Measurements from ENCODE around the gene STPG1. TPM values are rescaled to one million over a fixed set of nuclear protein-coding genes. Genes with fewer than 3 reads are reported as not detected.

STPG1 gene
- total and polyA plus RNA-seq, 4 donors: 2.1 to 5.7 (median 3.7) TPM

- Histone ChIP-seq H3K36me3 (ENCODE audit: control insufficient read depth in 1 of 2, insufficient read depth in 2 of 2, low read length in 1 of 2) (peaks cover 0 to 3% of the 10 kb centered on the region in 2 donors), H3K4me1 (ENCODE audit: control insufficient read depth in 1 of 2, insufficient read depth in 2 of 2, low read length in 2 of 2) (no peaks in the 10 kb centered on the region), H3K4me3 (ENCODE audit: low read length in 2 of 2) (no peak overlapping the region), H3K27ac (ENCODE audit: low read depth in 1 of 2, low read length in 2 of 2) (no peak overlapping the region), H3K27me3 (ENCODE audit: control insufficient read depth in 1 of 2, insufficient read depth in 2 of 2, low read length in 1 of 2) (no peaks in the 10 kb centered on the region), H3K9me3 (ENCODE audit: control insufficient read depth, low read length) (no peaks in the 10 kb centered on the region)
- 97 to 99% methylated on average over 3 of the region's 3 CpGs for WGBS, 2 donors
- ATAC-seq (ENCODE audit: low FRiP score) (no peak), DNase-seq (no peak)
- intact Hi-C loops (cut with DNase I): no loop called here
Measured at GRCh38 chr1:24361811-24362210, 51.8 kb downstream of the STPG1 start.

GRCh38 chr1:24360681-24361080 is 52.9 kb downstream of the STPG1 start:
- 98% methylated on average over 10 of the region's 10 CpGs for WGBS, 2 donors
- Histone ChIP-seq H3K36me3 (ENCODE audit: control insufficient read depth in 1 of 2, insufficient read depth in 2 of 2, low read length in 1 of 2) (peaks cover 0 to 3% of the 10 kb centered on the region in 2 donors), H3K27ac (ENCODE audit: low read depth in 1 of 2, low read length in 2 of 2) (no peak overlapping the region), H3K4me3 (ENCODE audit: low read length in 2 of 2) (no peak overlapping the region), H3K9me3 (ENCODE audit: control insufficient read depth, low read length) (no peaks in the 10 kb centered on the region), H3K27me3 (ENCODE audit: control insufficient read depth in 1 of 2, insufficient read depth in 2 of 2, low read length in 1 of 2) (no peaks in the 10 kb centered on the region), H3K4me1 (ENCODE audit: control insufficient read depth in 1 of 2, insufficient read depth in 2 of 2, low read length in 2 of 2) (no peaks in the 10 kb centered on the region)
- ATAC-seq (ENCODE audit: low FRiP score): no peak
- intact Hi-C loops (cut with DNase I): no loop called here
- no peak for DNase-seq

GRCh38 chr1:24357038-24357437 is 56.5 kb downstream of the STPG1 start:
- WGBS, 2 donors: 94 to 95% methylated on average over 7 of the region's 7 CpGs
- intact Hi-C loops (cut with DNase I): no loop called here

GRCh38 chr1:24355466-24355865 is 58.1 kb downstream of the STPG1 start:
- H3K27me3 ChIP-seq (ENCODE audit: control insufficient read depth in 1 of 2, insufficient read depth in 2 of 2, low read length in 1 of 2): no peaks in the 10 kb centered on the region
- H3K4me3 ChIP-seq (ENCODE audit: low read length in 2 of 2): no peak overlapping the region
- intact Hi-C loops (cut with DNase I): no loop called here
- no peaks in the 10 kb centered on the region for H3K9me3 ChIP-seq (ENCODE audit: control insufficient read depth, low read length)
- H3K27ac ChIP-seq (ENCODE audit: low read depth in 1 of 2, low read length in 2 of 2): no peak overlapping the region
- peaks cover 0 to 3% of the 10 kb centered on the region in 2 donors for H3K36me3 ChIP-seq (ENCODE audit: control insufficient read depth in 1 of 2, insufficient read depth in 2 of 2, low read length in 1 of 2)
- 56 to 65% methylated on average over 3 of the region's 3 CpGs for WGBS, 2 donors
- DNase-seq (no peak), ATAC-seq (ENCODE audit: low FRiP score) (no peak)
- H3K4me1 ChIP-seq (ENCODE audit: control insufficient read depth in 1 of 2, insufficient read depth in 2 of 2, low read length in 2 of 2): no peaks in the 10 kb centered on the region

More at GRCh38 chr1:24357038-24357437, 56.5 kb downstream of the STPG1 start:
- H3K27ac ChIP-seq (ENCODE audit: low read depth in 1 of 2, low read length in 2 of 2): no peak overlapping the region
- ATAC-seq (ENCODE audit: low FRiP score) (no peak), DNase-seq (no peak)
- no peaks in the 10 kb centered on the region for H3K4me1 ChIP-seq (ENCODE audit: control insufficient read depth in 1 of 2, insufficient read depth in 2 of 2, low read length in 2 of 2)
- H3K36me3 ChIP-seq (ENCODE audit: control insufficient read depth in 1 of 2, insufficient read depth in 2 of 2, low read length in 1 of 2): peaks cover 0 to 3% of the 10 kb centered on the region in 2 donors
- no peaks in the 10 kb centered on the region for H3K27me3 ChIP-seq (ENCODE audit: control insufficient read depth in 1 of 2, insufficient read depth in 2 of 2, low read length in 1 of 2)
- no peaks in the 10 kb centered on the region for H3K9me3 ChIP-seq (ENCODE audit: control insufficient read depth, low read length)
- no peak overlapping the region for H3K4me3 ChIP-seq (ENCODE audit: low read length in 2 of 2)

GRCh38 chr1:24353292-24353891 is 60.2 kb downstream of the STPG1 start:
- Histone ChIP-seq H3K27me3 (ENCODE audit: control insufficient read depth in 1 of 2, insufficient read depth in 2 of 2, low read length in 1 of 2) (no peaks in the 10 kb centered on the region), H3K27ac (ENCODE audit: low read depth in 1 of 2, low read length in 2 of 2) (no peak overlapping the region), H3K4me1 (ENCODE audit: control insufficient read depth in 1 of 2, insufficient read depth in 2 of 2, low read length in 2 of 2) (no peaks in the 10 kb centered on the region), H3K9me3 (ENCODE audit: control insufficient read depth, low read length) (no peaks in the 10 kb centered on the region), H3K36me3 (ENCODE audit: control insufficient read depth in 1 of 2, insufficient read depth in 2 of 2, low read length in 1 of 2) (peaks cover 0 to 3% of the 10 kb centered on the region in 2 donors), H3K4me3 (ENCODE audit: low read length in 2 of 2) (no peak overlapping the region)
- ATAC-seq (ENCODE audit: low FRiP score) (no peak), DNase-seq (no peak)
- intact Hi-C loops (cut with DNase I): no loop called here
- 94 to 95% methylated on average over 4 of the region's 4 CpGs for WGBS, 2 donors

GRCh38 chr1:24351918-24352627 is 61.5 kb downstream of the STPG1 start:
- Histone ChIP-seq H3K9me3 (ENCODE audit: control insufficient read depth, low read length) (no peaks in the 10 kb centered on the region), H3K4me1 (ENCODE audit: control insufficient read depth in 1 of 2, insufficient read depth in 2 of 2, low read length in 2 of 2) (no peaks in the 10 kb centered on the region), H3K36me3 (ENCODE audit: control insufficient read depth in 1 of 2, insufficient read depth in 2 of 2, low read length in 1 of 2) (no peaks in the 10 kb centered on the region), H3K27ac (ENCODE audit: low read depth in 1 of 2, low read length in 2 of 2) (no peak overlapping the region), H3K4me3 (ENCODE audit: low read length in 2 of 2) (no peak overlapping the region), H3K27me3 (ENCODE audit: control insufficient read depth in 1 of 2, insufficient read depth in 2 of 2, low read length in 1 of 2) (no peaks in the 10 kb centered on the region)
- DNase-seq (no peak), ATAC-seq (ENCODE audit: low FRiP score) (no peak)
- 78 to 80% methylated on average over 7 of the region's 7 CpGs for WGBS, 2 donors
- intact Hi-C loops (cut with DNase I): no loop called here

GRCh38 chr1:24351247-24351646 is 62.3 kb downstream of the STPG1 start:
- DNase-seq: no peak
- H3K9me3 ChIP-seq (ENCODE audit: control insufficient read depth, low read length): no peaks in the 10 kb centered on the region
- H3K27ac ChIP-seq (ENCODE audit: low read depth in 1 of 2, low read length in 2 of 2): no peak overlapping the region
- H3K4me1 ChIP-seq (ENCODE audit: control insufficient read depth in 1 of 2, insufficient read depth in 2 of 2, low read length in 2 of 2): no peaks in the 10 kb centered on the region
- intact Hi-C loops (cut with DNase I): no loop called here
- 87 to 96% methylated on average over 4 of the region's 4 CpGs for WGBS, 2 donors
- ATAC-seq (ENCODE audit: low FRiP score): no peak
- H3K36me3 ChIP-seq (ENCODE audit: control insufficient read depth in 1 of 2, insufficient read depth in 2 of 2, low read length in 1 of 2): no peaks in the 10 kb centered on the region
- H3K4me3 ChIP-seq (ENCODE audit: low read length in 2 of 2): no peak overlapping the region
- no peaks in the 10 kb centered on the region for H3K27me3 ChIP-seq (ENCODE audit: control insufficient read depth in 1 of 2, insufficient read depth in 2 of 2, low read length in 1 of 2)

GRCh38 chr1:24349891-24350290 is 63.7 kb downstream of the STPG1 start:
- H3K36me3 ChIP-seq (ENCODE audit: control insufficient read depth in 1 of 2, insufficient read depth in 2 of 2, low read length in 1 of 2): no peaks in the 10 kb centered on the region
- no peak overlapping the region for H3K27ac ChIP-seq (ENCODE audit: low read depth in 1 of 2, low read length in 2 of 2)
- ATAC-seq (ENCODE audit: low FRiP score) (no peak), DNase-seq (no peak)
- intact Hi-C loops (cut with DNase I): no loop called here
- WGBS, 2 donors: 94 to 96% methylated on average over 2 of the region's 2 CpGs
- H3K27me3 ChIP-seq (ENCODE audit: control insufficient read depth in 1 of 2, insufficient read depth in 2 of 2, low read length in 1 of 2): no peaks in the 10 kb centered on the region
- no peaks in the 10 kb centered on the region for H3K4me1 ChIP-seq (ENCODE audit: control insufficient read depth in 1 of 2, insufficient read depth in 2 of 2, low read length in 2 of 2)
- H3K9me3 ChIP-seq (ENCODE audit: control insufficient read depth, low read length): no peaks in the 10 kb centered on the region
- no peak overlapping the region for H3K4me3 ChIP-seq (ENCODE audit: low read length in 2 of 2)

- Histone ChIP-seq H3K9me3 (ENCODE audit: control insufficient read depth, low read length) (no peaks in the 10 kb centered on the region), H3K27me3 (ENCODE audit: control insufficient read depth in 1 of 2, insufficient read depth in 2 of 2, low read length in 1 of 2) (no peaks in the 10 kb centered on the region), H3K4me1 (ENCODE audit: control insufficient read depth in 1 of 2, insufficient read depth in 2 of 2, low read length in 2 of 2) (no peaks in the 10 kb centered on the region), H3K36me3 (ENCODE audit: control insufficient read depth in 1 of 2, insufficient read depth in 2 of 2, low read length in 1 of 2) (no peaks in the 10 kb centered on the region), H3K27ac (ENCODE audit: low read depth in 1 of 2, low read length in 2 of 2) (no peak overlapping the region), H3K4me3 (ENCODE audit: low read length in 2 of 2) (no peak overlapping the region)
- no peak for ATAC-seq (ENCODE audit: low FRiP score)
- DNase-seq: no peak
- 91 to 94% methylated on average over 10 of the region's 10 CpGs for WGBS, 2 donors
- intact Hi-C loops (cut with DNase I): no loop called here
Measured at GRCh38 chr1:24348196-24348595, 65.4 kb downstream of the STPG1 start.

Data from aorta (tissue), 5 donors.